Astrocyte (in vitro differentiated cells and primary cell): ENCODE data around the gene BOLL.

Source experiments
- EZH2 ChIP-seq: IDR thresholded peaks from 2 replicates; pipeline ENCODE4 v1.6.1; 2012; ENCODE audit warnings: mild to moderate bottlenecking, low read length, inconsistent platforms; ENCODE audit not compliant: insufficient read depth
- TF ChIP-seq, protein P1 (sequence below): IDR thresholded peaks from 2 replicates; pipeline ENCODE4 v1.5.1; 2011; ENCODE audit warnings: low read depth, mild to moderate bottlenecking, inconsistent platforms, low read length, moderate library complexity; ENCODE audit not compliant: insufficient read depth

DNA sequence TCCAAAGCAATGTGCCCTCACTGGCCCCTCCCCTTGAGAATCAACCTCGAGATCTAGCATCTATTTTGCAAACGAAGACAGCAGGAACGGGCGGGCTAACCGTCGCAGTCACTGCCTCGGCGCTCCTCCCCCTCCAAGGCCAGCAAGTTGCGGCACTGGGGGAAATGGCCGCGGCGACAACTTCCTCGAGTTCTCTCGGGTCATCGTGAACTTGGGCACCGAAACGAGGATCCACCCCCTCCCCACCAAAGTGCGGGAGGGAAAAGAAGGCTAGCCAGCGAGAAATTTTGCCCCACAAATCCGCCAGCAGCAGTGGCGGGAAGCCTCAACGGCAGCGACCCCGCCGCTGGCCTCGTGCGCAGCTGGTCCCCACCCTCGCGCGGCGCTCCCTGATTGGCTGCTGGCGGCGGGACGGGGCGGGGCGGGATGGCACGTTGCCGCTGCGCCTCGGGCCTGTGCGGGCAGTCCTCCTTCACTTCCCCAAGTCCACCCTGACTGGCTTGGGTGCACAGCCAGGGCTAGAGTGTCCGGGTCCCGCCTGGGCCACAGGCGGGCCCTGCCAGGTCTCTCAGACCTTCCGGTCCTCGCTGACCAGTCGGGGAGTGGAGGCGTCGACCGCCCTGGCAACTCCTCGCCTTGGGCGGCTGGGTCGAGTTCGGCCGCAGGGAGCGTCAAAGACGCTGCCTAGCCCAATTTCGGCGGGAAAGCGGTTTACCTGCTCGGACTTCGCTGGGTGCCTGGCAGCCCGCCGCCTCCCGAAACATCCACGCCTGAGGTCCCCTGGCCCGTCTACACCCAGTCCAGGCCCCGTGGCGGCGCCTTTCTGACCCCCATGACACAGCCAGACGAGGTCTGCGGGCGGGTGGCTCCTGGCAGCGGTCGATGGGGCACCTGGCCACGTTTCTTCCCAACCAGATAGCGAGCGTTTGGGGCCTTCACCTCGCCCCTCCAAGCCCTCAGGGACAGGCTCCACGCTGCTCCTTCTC lies at the start of gene BOLL:
- TF ChIP-seq, protein P1, sequence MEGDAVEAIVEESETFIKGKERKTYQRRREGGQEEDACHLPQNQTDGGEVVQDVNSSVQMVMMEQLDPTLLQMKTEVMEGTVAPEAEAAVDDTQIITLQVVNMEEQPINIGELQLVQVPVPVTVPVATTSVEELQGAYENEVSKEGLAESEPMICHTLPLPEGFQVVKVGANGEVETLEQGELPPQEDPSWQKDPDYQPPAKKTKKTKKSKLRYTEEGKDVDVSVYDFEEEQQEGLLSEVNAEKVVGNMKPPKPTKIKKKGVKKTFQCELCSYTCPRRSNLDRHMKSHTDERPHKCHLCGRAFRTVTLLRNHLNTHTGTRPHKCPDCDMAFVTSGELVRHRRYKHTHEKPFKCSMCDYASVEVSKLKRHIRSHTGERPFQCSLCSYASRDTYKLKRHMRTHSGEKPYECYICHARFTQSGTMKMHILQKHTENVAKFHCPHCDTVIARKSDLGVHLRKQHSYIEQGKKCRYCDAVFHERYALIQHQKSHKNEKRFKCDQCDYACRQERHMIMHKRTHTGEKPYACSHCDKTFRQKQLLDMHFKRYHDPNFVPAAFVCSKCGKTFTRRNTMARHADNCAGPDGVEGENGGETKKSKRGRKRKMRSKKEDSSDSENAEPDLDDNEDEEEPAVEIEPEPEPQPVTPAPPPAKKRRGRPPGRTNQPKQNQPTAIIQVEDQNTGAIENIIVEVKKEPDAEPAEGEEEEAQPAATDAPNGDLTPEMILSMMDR, result no peak
- TF ChIP-seq EZH2, result no peak
